Keratinocyte (primary cell): ENCODE measurements around the gene LARP4.

Experiments
- CTCF ChIP-seq, 3 experiments: IDR thresholded peaks in 1 of 3; conservative IDR thresholded peaks in 1 of 3; optimal IDR thresholded peaks in 1 of 3; 2 replicates in 2 of 3; 3 replicates in 1 of 3; pipeline versions ENCODE3 to v1.5.1; 2011; ENCODE audit warnings: low read length in 3 of 3, mild to moderate bottlenecking in 3 of 3, moderate library complexity in 2 of 3, control low read depth in 1 of 3, inconsistent platforms in 1 of 3; ENCODE audit not compliant: insufficient read depth in 2 of 3; ENCODE audit errors: extremely low read depth in 1 of 3
- EZH2 ChIP-seq: IDR thresholded peaks from one replicate; pipeline ENCODE4 v1.6.1; 2012; ENCODE audit warnings: inconsistent platforms, mild to moderate bottlenecking, low read length, moderate library complexity

- TF ChIP-seq CTCF (optimal IDR thresholded peaks at IDR 0.05 in 1 of 3, IDR thresholded peaks at IDR 0.05 in 1 of 3, conservative IDR thresholded peaks at IDR 0.05 in 1 of 3; ENCODE audit: extremely low read depth in 1 of 3, insufficient read depth in 2 of 3, low read length in 3 of 3): no peak
- no peak for TF ChIP-seq EZH2
Observed at GRCh38 chr12:50440288-50440687, 39.6 kb downstream of the LARP4 start.
